Upper lobe of right lung (tissue), 1 donor: ENCODE results near the gene HMG20A. TPM values are rescaled to one million over a fixed set of nuclear protein-coding genes. Genes with fewer than 3 reads are reported as not detected.

Experiments
- ATAC-seq: fragments of 200-7000 bp; cut with Tn5 transposase; one replicate; pipeline ENCODE4 v1.9.1; 2020; ENCODE audit warnings: mild to moderate bottlenecking, moderate library complexity
- DNase-seq: peaks from one replicate; pipeline ENCODE4 v3.0.0-alpha.2; 2020
- H3K27ac ChIP-seq: fragments of 200-600 bp; one replicate; pipeline ENCODE4 v1.8.0; 2022
- H3K27me3 ChIP-seq: fragments of 200-600 bp; one replicate; pipeline ENCODE4 v1.8.0; 2022; ENCODE audit warnings: mild to moderate bottlenecking
- H3K36me3 ChIP-seq: fragments of 200-600 bp; one replicate; pipeline ENCODE4 v1.8.0; 2022
- H3K4me1 ChIP-seq: fragments of 200-600 bp; one replicate; pipeline ENCODE4 v1.8.0; 2022
- H3K4me3 ChIP-seq: fragments of 200-600 bp; one replicate; pipeline ENCODE4 v1.8.0; 2022; ENCODE audit warnings: mild to moderate bottlenecking
- H3K9me3 ChIP-seq: fragments of 200-600 bp; one replicate; pipeline ENCODE4 v1.8.0; 2022
- intact Hi-C: fragments of 100-400 bp; cut with DNase I; formaldehyde crosslinking; loops from one replicate; pipeline ENCODE4 v1.11.0; 2022
- total RNA-seq: library from RNA; stranded (reverse); fragmentation: NEBNext Ultra II Directional; extraction: Animal tissue kit (Norgen Biotek cat#: 25700); gene quantifications from one replicate; pipeline ENCODE4 v1.2.1, GENCODE V29; 2021
- TF ChIP-seq, protein P1 (sequence below): fragments of 200-600 bp; IDR thresholded peaks from one replicate; pipeline ENCODE4 v1.8.0; 2022; ENCODE audit warnings: antibody characterized with exemption
- donor health status: DM: no; HTN: yes; CAD: no; lungs with severe emphysema.

The HMG20A gene
- total RNA-seq, 1 donor from 2014 or later, result 41.9 TPM

DNA sequence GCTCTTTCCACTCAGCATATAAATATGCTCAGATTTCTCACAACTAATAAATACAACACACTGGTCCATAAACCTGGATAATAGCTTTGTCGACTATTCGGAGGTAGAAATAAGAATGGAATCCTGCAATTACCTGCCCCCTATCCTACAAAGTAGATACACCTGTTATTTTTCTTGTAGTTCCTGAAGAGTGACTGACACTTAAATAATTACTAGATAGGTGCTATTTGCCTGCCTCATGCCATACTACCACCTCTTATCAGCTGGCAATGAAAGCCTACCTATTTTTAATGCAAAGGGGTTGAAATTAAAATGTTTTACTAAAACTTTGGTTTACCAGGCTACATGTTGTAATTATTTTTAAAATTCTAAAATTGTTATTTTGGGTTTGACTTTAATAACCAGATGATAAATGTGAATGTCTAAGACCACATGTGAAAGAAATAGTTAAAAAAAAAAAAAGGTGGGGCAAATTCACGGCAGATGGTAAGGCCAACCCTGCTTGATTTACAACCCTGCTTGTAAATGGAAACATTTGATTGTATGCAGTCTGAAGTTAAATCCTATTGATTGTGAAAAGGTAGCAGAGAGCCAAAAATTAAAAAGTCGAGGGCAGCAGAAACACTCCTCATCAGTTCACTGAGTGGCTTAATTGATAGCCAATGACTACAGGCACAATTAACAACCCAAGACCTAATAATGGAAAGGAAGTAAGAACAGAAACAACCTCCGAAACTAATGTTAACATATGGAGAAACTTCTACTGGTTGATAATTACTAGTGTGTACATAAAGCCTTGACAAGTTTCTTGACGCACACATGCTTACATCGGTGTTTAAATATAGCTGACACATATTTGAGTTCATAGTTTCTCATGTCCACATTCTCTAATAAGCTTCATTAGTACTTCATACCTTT is 9.7 kb upstream of the HMG20A start:
- Histone ChIP-seq H3K36me3 (no peaks in the 10 kb centered on the region), H3K4me1 (peaks cover 54% of the 10 kb centered on the region), H3K9me3 (no peaks in the 10 kb centered on the region), H3K27me3 (no peaks in the 10 kb centered on the region), H3K4me3 (no peak overlapping the region), H3K27ac (no peak overlapping the region)
- TF ChIP-seq, protein P1, sequence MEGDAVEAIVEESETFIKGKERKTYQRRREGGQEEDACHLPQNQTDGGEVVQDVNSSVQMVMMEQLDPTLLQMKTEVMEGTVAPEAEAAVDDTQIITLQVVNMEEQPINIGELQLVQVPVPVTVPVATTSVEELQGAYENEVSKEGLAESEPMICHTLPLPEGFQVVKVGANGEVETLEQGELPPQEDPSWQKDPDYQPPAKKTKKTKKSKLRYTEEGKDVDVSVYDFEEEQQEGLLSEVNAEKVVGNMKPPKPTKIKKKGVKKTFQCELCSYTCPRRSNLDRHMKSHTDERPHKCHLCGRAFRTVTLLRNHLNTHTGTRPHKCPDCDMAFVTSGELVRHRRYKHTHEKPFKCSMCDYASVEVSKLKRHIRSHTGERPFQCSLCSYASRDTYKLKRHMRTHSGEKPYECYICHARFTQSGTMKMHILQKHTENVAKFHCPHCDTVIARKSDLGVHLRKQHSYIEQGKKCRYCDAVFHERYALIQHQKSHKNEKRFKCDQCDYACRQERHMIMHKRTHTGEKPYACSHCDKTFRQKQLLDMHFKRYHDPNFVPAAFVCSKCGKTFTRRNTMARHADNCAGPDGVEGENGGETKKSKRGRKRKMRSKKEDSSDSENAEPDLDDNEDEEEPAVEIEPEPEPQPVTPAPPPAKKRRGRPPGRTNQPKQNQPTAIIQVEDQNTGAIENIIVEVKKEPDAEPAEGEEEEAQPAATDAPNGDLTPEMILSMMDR, result no peak
- intact Hi-C loops, result no loop called here
- ATAC-seq, result no peak
- no peak for DNase-seq

DNA sequence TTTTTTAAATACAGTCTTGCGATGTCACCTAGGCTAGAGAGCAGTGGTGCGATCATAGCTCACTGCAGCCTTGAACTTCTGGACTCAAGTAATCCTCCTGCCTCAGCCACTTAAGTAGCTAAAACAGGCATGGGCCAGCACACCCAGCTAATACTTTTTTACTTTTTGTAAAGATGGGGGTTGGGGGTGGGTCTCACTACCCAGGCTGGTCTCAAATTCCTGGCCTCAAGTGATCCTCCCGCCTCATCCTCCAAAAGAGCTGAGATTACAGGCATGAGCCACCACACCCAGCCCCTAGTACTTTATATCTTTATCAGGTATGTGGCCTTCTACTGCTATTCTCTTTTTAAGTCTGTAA is 9.1 kb upstream of the HMG20A start:
- ATAC-seq (no peak), DNase-seq (no peak)
- no peaks in the 10 kb centered on the region for H3K9me3 ChIP-seq
- H3K27me3 ChIP-seq, result no peaks in the 10 kb centered on the region
- no peaks in the 10 kb centered on the region for H3K36me3 ChIP-seq
- TF ChIP-seq, protein P1, result no peak
- peaks cover 58% of the 10 kb centered on the region for H3K4me1 ChIP-seq
- intact Hi-C loops, result no loop called here
- no peak overlapping the region for H3K4me3 ChIP-seq
- H3K27ac ChIP-seq, result no peak overlapping the region

DNA sequence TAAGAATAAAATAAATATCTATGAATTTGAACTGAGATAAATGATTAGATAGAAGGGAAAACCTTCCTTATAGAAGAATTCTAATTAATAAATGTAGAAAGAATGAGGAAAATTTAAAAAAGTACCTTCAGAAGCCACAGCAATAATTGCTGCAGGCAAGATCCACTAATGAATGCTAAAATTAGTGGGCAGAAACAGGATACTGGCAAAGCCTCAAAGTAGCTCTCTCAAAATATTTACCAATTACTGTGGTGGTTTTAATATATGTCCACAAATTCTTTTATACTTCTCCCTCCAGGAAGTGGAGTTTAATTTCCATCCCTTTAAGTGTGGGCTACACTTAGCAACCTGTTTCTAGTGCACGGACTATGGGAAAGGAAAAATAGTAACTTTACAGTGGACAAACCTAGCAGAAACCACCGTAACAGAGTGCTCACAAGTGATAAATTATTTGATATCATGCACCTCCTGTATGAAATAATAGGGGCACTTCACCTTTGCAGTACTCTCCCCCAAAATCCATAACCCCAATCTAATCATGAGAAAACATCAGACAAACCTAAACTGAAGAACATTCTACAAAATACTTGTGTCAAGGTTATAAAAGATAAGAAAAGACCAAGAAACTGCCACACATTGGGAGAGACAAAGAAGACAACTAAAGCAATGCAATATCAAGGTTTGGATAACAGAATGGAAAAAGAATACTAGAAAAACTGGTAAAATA is 7.6 kb upstream of the HMG20A start:
- peaks cover 66% of the 10 kb centered on the region for H3K4me1 ChIP-seq
- H3K27ac ChIP-seq, result no peak overlapping the region
- no peak for ATAC-seq

DNA sequence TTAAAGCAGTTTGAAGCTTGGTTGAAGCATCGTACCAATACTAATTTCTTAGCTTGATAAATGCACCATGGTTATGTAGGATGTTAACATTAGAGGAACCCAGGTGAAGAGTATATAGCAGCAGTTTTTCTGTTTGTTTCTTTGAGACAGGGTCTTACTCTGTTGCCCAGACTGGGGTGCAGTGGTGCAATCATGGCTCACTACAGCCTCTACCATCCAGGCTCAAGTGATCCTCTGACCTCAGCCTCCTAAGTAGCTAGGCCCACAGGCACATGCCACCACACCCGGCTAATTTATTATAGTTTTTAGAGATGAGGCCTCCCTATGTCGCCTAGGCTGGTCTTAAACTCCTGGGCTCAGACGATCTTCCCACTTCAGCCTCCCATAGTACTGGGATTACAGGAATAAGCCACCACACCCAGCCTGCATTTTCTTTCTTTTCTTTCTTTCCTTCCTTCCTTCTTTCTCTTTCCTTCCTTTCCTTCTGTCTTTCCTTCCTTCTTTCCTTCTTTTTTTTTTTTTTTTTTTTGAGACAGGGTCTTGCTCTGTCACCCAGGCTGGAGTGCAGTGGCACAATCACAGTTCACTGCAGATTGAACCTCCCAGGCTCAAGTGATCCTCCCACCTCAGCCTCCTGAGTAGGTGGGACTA is 6.9 kb upstream of the HMG20A start:
- TF ChIP-seq, protein P1, result no peak
- H3K27me3 ChIP-seq, result no peaks in the 10 kb centered on the region
- no peak overlapping the region for H3K4me3 ChIP-seq
- no peaks in the 10 kb centered on the region for H3K36me3 ChIP-seq
- peaks cover 67% of the 10 kb centered on the region for H3K4me1 ChIP-seq
- no peaks in the 10 kb centered on the region for H3K9me3 ChIP-seq
- H3K27ac ChIP-seq, result no peak overlapping the region
- DNase-seq (no peak), ATAC-seq (no peak)
- intact Hi-C loops, result no loop called here

More for the DNA sequence above, 7.6 kb upstream of the HMG20A start:
- Histone ChIP-seq H3K9me3 (no peaks in the 10 kb centered on the region), H3K27me3 (no peaks in the 10 kb centered on the region), H3K4me3 (no peak overlapping the region), H3K36me3 (no peaks in the 10 kb centered on the region)
- TF ChIP-seq, protein P1, result no peak
- intact Hi-C loops, result no loop called here
- no peak for DNase-seq

DNA sequence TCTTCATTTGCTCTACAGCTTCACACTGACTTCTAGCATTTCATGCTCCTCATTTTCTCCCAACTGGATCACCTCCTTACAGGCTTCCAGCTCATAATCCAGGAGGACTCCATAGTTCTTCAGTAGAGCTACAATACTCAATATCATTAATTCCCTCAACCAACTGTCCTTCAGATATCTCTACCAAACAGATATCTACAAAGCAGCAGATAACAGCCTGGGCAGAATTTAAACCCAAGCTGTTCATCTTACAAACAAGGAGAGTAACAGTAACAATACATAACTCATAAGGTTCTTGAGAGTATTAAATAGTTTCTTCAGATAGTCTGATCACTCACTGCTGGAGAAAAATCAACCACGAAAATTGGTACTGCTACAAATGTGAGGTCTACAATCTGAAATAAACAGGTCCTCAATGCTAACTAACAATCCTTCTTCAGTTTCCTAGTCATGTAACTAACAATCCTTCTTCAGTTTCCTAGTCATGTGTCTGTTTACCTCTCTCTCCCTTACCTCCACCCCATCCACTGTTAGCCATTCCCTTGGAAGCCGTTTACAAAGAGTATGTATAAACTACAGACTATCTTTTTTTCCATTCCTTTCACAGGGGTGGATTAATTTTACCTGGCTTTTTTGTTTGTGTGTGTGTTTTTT is 5.8 kb upstream of the HMG20A start:
- Histone ChIP-seq H3K27me3 (no peaks in the 10 kb centered on the region), H3K27ac (peak overlapping the region; percentile 20), H3K9me3 (no peaks in the 10 kb centered on the region), H3K4me3 (no peak overlapping the region), H3K4me1 (peaks cover 56% of the 10 kb centered on the region), H3K36me3 (no peaks in the 10 kb centered on the region)
- DNase-seq, result no peak
- no peak for ATAC-seq
- TF ChIP-seq, protein P1, result no peak
- intact Hi-C loops, result no loop called here
